Adrenal gland (tissue), 12 donors: Measurements from ENCODE around the gene DCDC2. TPM values are rescaled to one million over a fixed set of nuclear protein-coding genes. Genes with fewer than 3 reads are reported as not detected.

Experiments
- DNase-seq, 7 donors: peaks; one replicate each; pipeline ENCODE4 v3.0.0-alpha.2; 2019 to 2020
- H3K27ac ChIP-seq, 5 donors: fragments of 200-600 bp; sonication (generic) in 4 of 5; 1 replicate in 3 of 5; 2 replicates in 2 of 5; pipeline versions ENCODE4 v1.5.1 to v1.8.0; 2016 to 2020; ENCODE audit warnings: mild to moderate bottlenecking in 1 of 5
- H3K27me3 ChIP-seq: fragments of 200-600 bp; 2 replicates; pipeline ENCODE4 v1.8.0; 2021
- H3K36me3 ChIP-seq, 2 donors: fragments of 200-600 bp; replicated peaks in 1 of 2; 1 replicate in 1 of 2; 2 replicates in 1 of 2; pipeline versions ENCODE4 v1.5.1 to v1.8.0; 2018 to 2022
- H3K4me1 ChIP-seq, 2 donors: fragments of 200-600 bp; replicated peaks in 1 of 2; 1 replicate in 1 of 2; 2 replicates in 1 of 2; pipeline versions ENCODE4 v1.5.1 to v1.8.0; 2018 to 2021
- H3K4me3 ChIP-seq, 4 donors: fragments of 200-600 bp; sonication (generic) in 3 of 4; one replicate each; pipeline ENCODE4 v1.5.1; 2016 to 2018
- H3K9me3 ChIP-seq, 3 donors: fragments of 200-600 bp; sonication (generic) in 1 of 3; replicated peaks in 1 of 3; 1 replicate in 2 of 3; 2 replicates in 1 of 3; pipeline versions ENCODE4 v1.5.1 to v1.8.0; 2016 to 2021
- POLR2A ChIP-seq, 2 donors: fragments of 450-650 bp; IDR thresholded peaks; one replicate each; pipeline ENCODE4 v1.6.1; 2017; ENCODE audit warnings: antibody characterized with exemption in 2 of 2, mild to moderate bottlenecking in 2 of 2, moderate library complexity in 1 of 2
- WGBS, 4 donors: extraction: QIAGEN DNeasy Blood & Tissue Kit in 2 of 4; methylation state at CpG; one replicate each; pipeline versions ENCODE4 v1.1.5 to v1.1.7; 2013 to 2017; 5-methylcytosine and 5-hydroxymethylcytosine counted together
- intact Hi-C, 2 donors: fragments of 100-400 bp; cut with DNase I; formaldehyde crosslinking; loops; one replicate each; pipeline versions ENCODE4 v1.14.1 to v1.15.0; 2022 to 2023
- polyA plus RNA-seq, 3 donors: library from polyadenylated mRNA; stranded (reverse); fragments of 200-250 nt in 2 of 3; fragments of 350-450 nt in 1 of 3; fragmentation: Illumina TruSeq in 1 of 3; extraction: RNeasy Lipid Tissue Mini Kit (QIAGEN cat#74804) in 1 of 3; gene quantifications; one replicate each; pipeline ENCODE4 v1.2.3, GENCODE V29; 2013 to 2014
- total RNA-seq, 9 donors: library from RNA; depleted of rRNA in 4 of 9; stranded (reverse); fragments of >200 nt in 4 of 9; fragments of 120-200 nt in 1 of 9; fragmentation: NEBNext Ultra II Directional in 1 of 9; extraction: Animal tissue kit (Norgen Biotek cat#: 25700) in 1 of 9; gene quantifications; one replicate each; pipeline versions ENCODE4 v1.1.0 to v1.2.4, GENCODE V29; 2013 to 2023
- TF ChIP-seq, protein P1 (sequence below), 6 experiments: fragments of 450-650 bp in 4 of 6; fragments of 200-600 bp in 2 of 6; sonication (generic) in 1 of 6; IDR thresholded peaks; 1 replicate in 5 of 6; 2 replicates in 1 of 6; pipeline versions ENCODE4 v1.5.1 to v1.8.0; 2016 to 2021; ENCODE audit warnings: antibody characterized with exemption in 6 of 6, mild to moderate bottlenecking in 2 of 6, moderate library complexity in 1 of 6
- donor health status: healthy with polysubstance abuse.
- donor health status: Bipolar disorder and iron deficiency.
- donor health status: DM: yes; HTN: yes; CAD: no.
- donor health status: DM: no; HTN: no; CAD: no.
- donor health status: DM: no; HTN: no; CAD: no.
- donor health status: DM: yes; HTN: yes; CAD: no.

Gene DCDC2
- total and polyA plus RNA-seq, 12 donors = 0.06 to 3.6 (median 1.0) TPM

DNA sequence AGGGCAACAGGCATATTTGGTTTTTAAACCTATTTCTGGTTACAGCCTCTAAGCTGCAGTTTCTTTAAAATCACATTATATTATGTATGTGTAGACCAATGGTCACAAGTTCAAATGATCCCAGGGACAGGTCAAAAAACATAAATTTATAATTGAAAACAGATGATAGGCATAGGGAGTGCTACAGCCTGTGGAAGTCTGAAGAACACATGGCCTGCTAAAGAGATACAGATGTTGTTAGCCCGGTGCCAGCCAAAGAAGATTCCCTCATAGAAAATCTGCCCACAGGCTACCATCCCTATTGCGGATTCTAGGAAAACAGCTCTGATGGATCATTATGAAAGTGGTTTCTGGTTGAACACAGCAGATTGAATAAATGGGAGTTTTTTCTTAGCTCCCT lies 166.5 kb downstream of the DCDC2 start:
- H3K27me3 ChIP-seq = no peaks in the 10 kb centered on the region
- H3K36me3 ChIP-seq = no peaks in the 10 kb centered on the region
- H3K27ac ChIP-seq = no peak overlapping the region
- no peak for DNase-seq
- no peak overlapping the region for H3K4me3 ChIP-seq
- no peaks in the 10 kb centered on the region for H3K4me1 ChIP-seq
- no peak for TF ChIP-seq POLR2A (IDR thresholded peaks at IDR 0.05)
- TF ChIP-seq, protein P1, sequence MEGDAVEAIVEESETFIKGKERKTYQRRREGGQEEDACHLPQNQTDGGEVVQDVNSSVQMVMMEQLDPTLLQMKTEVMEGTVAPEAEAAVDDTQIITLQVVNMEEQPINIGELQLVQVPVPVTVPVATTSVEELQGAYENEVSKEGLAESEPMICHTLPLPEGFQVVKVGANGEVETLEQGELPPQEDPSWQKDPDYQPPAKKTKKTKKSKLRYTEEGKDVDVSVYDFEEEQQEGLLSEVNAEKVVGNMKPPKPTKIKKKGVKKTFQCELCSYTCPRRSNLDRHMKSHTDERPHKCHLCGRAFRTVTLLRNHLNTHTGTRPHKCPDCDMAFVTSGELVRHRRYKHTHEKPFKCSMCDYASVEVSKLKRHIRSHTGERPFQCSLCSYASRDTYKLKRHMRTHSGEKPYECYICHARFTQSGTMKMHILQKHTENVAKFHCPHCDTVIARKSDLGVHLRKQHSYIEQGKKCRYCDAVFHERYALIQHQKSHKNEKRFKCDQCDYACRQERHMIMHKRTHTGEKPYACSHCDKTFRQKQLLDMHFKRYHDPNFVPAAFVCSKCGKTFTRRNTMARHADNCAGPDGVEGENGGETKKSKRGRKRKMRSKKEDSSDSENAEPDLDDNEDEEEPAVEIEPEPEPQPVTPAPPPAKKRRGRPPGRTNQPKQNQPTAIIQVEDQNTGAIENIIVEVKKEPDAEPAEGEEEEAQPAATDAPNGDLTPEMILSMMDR (IDR thresholded peaks at IDR 0.05) = no peak
- 37 to 45% (median 43%) methylated on average over 2 of the region's 2 CpGs for WGBS, 4 donors
- intact Hi-C loops = no loop called here
- H3K9me3 ChIP-seq = no peaks in the 10 kb centered on the region

GRCh38 chr6:24188578-24189080 lies 169.2 kb downstream of the DCDC2 start:
- no peaks in the 10 kb centered on the region for H3K9me3 ChIP-seq
- no peaks in the 10 kb centered on the region for H3K27me3 ChIP-seq
- intact Hi-C loops = no loop called here
- 53 to 59% (median 56%) methylated on average over 8 of the region's 8 CpGs for WGBS, 4 donors
- TF ChIP-seq, protein P1 (IDR thresholded peaks at IDR 0.05) = no peak
- TF ChIP-seq POLR2A (IDR thresholded peaks at IDR 0.05) = no peak
- no peaks in the 10 kb centered on the region for H3K36me3 ChIP-seq
- H3K4me3 ChIP-seq = no peak overlapping the region
- no peak for DNase-seq
- H3K4me1 ChIP-seq = no peaks in the 10 kb centered on the region
- H3K27ac ChIP-seq = no peak overlapping the region

DNA sequence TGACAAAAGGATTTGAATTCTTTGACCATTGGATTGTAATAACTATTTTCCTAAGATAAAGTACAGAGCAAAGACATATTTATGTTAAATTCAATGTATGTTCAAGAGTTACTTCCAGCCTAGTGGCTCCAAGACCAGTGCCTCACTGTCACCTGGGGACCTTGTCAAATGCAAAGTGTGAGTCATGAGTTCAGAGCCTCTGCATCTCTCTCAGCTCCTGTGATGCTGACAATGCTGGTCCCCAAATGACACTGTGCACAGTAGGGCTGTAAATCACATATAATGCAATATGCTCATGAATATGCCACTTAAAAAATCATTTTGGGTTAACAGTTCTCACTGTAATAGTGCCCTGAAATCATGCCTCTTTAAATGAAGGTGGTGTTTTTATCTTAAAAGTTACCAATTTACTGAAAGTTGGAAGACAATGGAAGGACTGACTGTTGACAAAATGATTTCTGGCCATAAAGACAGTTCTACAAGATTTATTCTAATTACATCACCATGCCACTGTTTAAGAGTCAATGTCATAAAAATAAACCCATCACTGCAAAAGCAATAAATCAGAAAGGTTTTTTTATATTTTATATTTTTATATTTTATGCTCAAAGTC lies 169.8 kb downstream of the DCDC2 start:
- H3K4me1 ChIP-seq = no peaks in the 10 kb centered on the region
- no peak overlapping the region for H3K4me3 ChIP-seq
- intact Hi-C loops = no loop called here
- no peaks in the 10 kb centered on the region for H3K27me3 ChIP-seq
- H3K9me3 ChIP-seq = no peaks in the 10 kb centered on the region
- no peak for DNase-seq
- H3K36me3 ChIP-seq = no peaks in the 10 kb centered on the region
- H3K27ac ChIP-seq = no peak overlapping the region
- TF ChIP-seq, protein P1 (IDR thresholded peaks at IDR 0.05) = no peak
- no peak for TF ChIP-seq POLR2A (IDR thresholded peaks at IDR 0.05)

DNA sequence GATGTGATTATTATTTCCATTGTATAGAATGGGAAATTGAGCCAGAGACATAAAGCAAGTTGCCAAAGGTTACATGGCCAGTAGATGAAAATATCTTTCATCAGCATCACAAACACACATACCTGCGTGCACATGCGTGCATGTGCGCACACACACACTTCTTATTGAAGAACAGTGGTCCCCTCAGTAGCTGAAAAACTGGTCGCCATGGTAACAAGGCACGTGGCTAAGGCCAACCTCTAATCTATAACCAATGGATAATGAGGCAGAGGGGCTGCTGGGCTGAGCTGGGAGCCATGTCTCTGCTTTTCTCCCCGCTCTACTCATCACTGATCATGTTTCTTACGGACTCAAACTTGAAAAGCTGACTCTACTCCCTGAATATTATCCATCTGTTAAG lies 171.5 kb downstream of the DCDC2 start:
- WGBS, 4 donors = 81 to 85% (median 83%) methylated on average over 7 of the region's 7 CpGs
- H3K4me3 ChIP-seq = no peak overlapping the region
- H3K27ac ChIP-seq = no peak overlapping the region
- intact Hi-C loops = no loop called here
- no peaks in the 10 kb centered on the region for H3K27me3 ChIP-seq
- H3K9me3 ChIP-seq = no peaks in the 10 kb centered on the region
- H3K4me1 ChIP-seq = no peaks in the 10 kb centered on the region
- TF ChIP-seq, protein P1 (IDR thresholded peaks at IDR 0.05) = no peak
- no peak for TF ChIP-seq POLR2A (IDR thresholded peaks at IDR 0.05)
- no peaks in the 10 kb centered on the region for H3K36me3 ChIP-seq
- no peak for DNase-seq
